Stimulated activated CD4-positive, alpha-beta T cell treated with anti-CD3 and anti-CD28 coated beads, TNF-alpha, amount 100 ng/mL, for 1 hour (primary cell): Measurements from ENCODE around the gene SETBP1.
"Not testable (repeated sequence)": the region's sequence is repeated elsewhere in the genome, so short reads cannot be mapped to it uniquely, and the experiment has no call there.

ENCODE experiments used
- DNase-seq, 3 donors: peaks; one replicate each; pipeline ENCODE4 v3.0.0-alpha.2; 2020; ENCODE audit warnings: low read depth in 3 of 3, low spot score in 1 of 3

SETBP1 gene

GRCh38 chr18:44786688-44787087 is 106.0 kb downstream of the SETBP1 start:
- no peak for DNase-seq

GRCh38 chr18:44788334-44788733 is 107.6 kb downstream of the SETBP1 start:
- DNase-seq = no peak

- DNase-seq = no peak
Observed at GRCh38 chr18:44789710-44790109, 109.0 kb downstream of the SETBP1 start.

GRCh38 chr18:44790860-44791259 is 110.2 kb downstream of the SETBP1 start:
- no peak for DNase-seq

GRCh38 chr18:44791520-44791919 is 110.8 kb downstream of the SETBP1 start:
- no peak for DNase-seq

- no peak for DNase-seq
Observed at GRCh38 chr18:44792456-44793061, 111.9 kb downstream of the SETBP1 start.

GRCh38 chr18:44793194-44793593 is 112.5 kb downstream of the SETBP1 start:
- DNase-seq = no peak

GRCh38 chr18:44793685-44794084 is 113.0 kb downstream of the SETBP1 start:
- no peak for DNase-seq

- no peak for DNase-seq
Observed at GRCh38 chr18:44795241-44795640, 114.6 kb downstream of the SETBP1 start.

- DNase-seq = no peak
Observed at GRCh38 chr18:44796429-44797428, 116.0 kb downstream of the SETBP1 start.

GRCh38 chr18:44798433-44799048 is 117.9 kb downstream of the SETBP1 start:
- no peak for DNase-seq

GRCh38 chr18:44799382-44799906 is 118.8 kb downstream of the SETBP1 start:
- no peak for DNase-seq

GRCh38 chr18:44799907-44800421 is 119.3 kb downstream of the SETBP1 start:
- no peak for DNase-seq

GRCh38 chr18:44800766-44801165 is 120.1 kb downstream of the SETBP1 start:
- not testable (repeated sequence) for DNase-seq

- DNase-seq = no peak
Observed at GRCh38 chr18:44801781-44802180, 121.1 kb downstream of the SETBP1 start.

GRCh38 chr18:44802508-44802907 is 121.8 kb downstream of the SETBP1 start:
- no peak for DNase-seq

GRCh38 chr18:44803019-44803650 is 122.4 kb downstream of the SETBP1 start:
- DNase-seq = no peak

- DNase-seq = no peak
Observed at GRCh38 chr18:44804033-44804432, 123.3 kb downstream of the SETBP1 start.

GRCh38 chr18:44805176-44805575 is 124.5 kb downstream of the SETBP1 start:
- DNase-seq = no peak

GRCh38 chr18:44805643-44806042 is 125.0 kb downstream of the SETBP1 start:
- no peak for DNase-seq

GRCh38 chr18:44807766-44808165 is 127.1 kb downstream of the SETBP1 start:
- no peak for DNase-seq
